Measurements from ENCODE around the gene KCNG2.

Gene KCNG2

GRCh38 chr18:79932907-79933306 lies 135.2 kb downstream of the KCNG2 start:
- peaks cover 7 to 53% of the 10 kb centered on the region in 2 donors for H3K36me3 ChIP-seq (replicated peaks in 1 of 2; ENCODE audit: control insufficient read depth in 2 of 2, insufficient read depth in 2 of 2, low read length in 2 of 2)

GRCh38 chr18:79933765-79934164 lies 136.0 kb downstream of the KCNG2 start:
- Histone ChIP-seq H2BK120ac (ENCODE audit: low read depth, low read length) (no peak overlapping the region), H3K27me3 (ENCODE audit: control insufficient read depth in 3 of 3, insufficient read depth in 3 of 3, low read depth in 1 of 3, low read length in 3 of 3) (peaks cover 0 to 2% (median 0%) of the 10 kb centered on the region in 3 experiments), H3K9ac (ENCODE audit: low read depth, low read length, poor library complexity) (no peak overlapping the region), H3K4ac (ENCODE audit: low read length) (no peak overlapping the region), H2AFZ (ENCODE audit: low read length) (no peak overlapping the region), H2BK12ac (ENCODE audit: low read length) (no peak overlapping the region), H3K4me2 (ENCODE audit: insufficient read depth, low read length, poor library complexity, severe bottlenecking) (no peak overlapping the region), H2BK15ac (ENCODE audit: low read length) (no peak overlapping the region), H3K36me3 (replicated peaks in 1 of 2; ENCODE audit: control insufficient read depth in 2 of 2, insufficient read depth in 2 of 2, low read length in 2 of 2) (peaks cover 7 to 49% of the 10 kb centered on the region in 2 donors), H3K4me3 (ENCODE audit: low read length in 2 of 2) (peak overlapping the region in 1 of 2 donors; percentile 31), H3K4me1 (ENCODE audit: control insufficient read depth in 2 of 2, insufficient read depth in 1 of 2, low read depth in 1 of 2, low read length in 2 of 2) (no peaks in the 10 kb centered on the region), H3K27ac (replicated peaks; ENCODE audit: low read length) (no peak overlapping the region), H3K9me3 (replicated peaks in 1 of 2; ENCODE audit: control insufficient read depth in 2 of 2, insufficient read depth in 1 of 2, low read depth in 1 of 2, low read length in 2 of 2) (peaks cover 19 to 59% of the 10 kb centered on the region in 2 donors), H2AK5ac (ENCODE audit: low read depth, low read length) (no peak overlapping the region), H3K79me1 (ENCODE audit: low read depth, low read length) (peaks cover 11% of the 10 kb centered on the region), H3K23ac (ENCODE audit: low read depth, low read length, poor library complexity) (no peak overlapping the region), H3K18ac (ENCODE audit: low read length) (no peak overlapping the region), H3K14ac (ENCODE audit: low read length) (no peak overlapping the region), H2BK5ac (ENCODE audit: low read length) (no peak overlapping the region), H4K91ac (ENCODE audit: low read depth, low read length, poor library complexity) (no peak overlapping the region), H4K8ac (ENCODE audit: low read depth, low read length) (no peak overlapping the region)
- DNase-seq (ENCODE audit: low spot score), result no peak
- WGBS, 2 donors (ENCODE audit: extremely low coverage in 2 of 2, insufficient read length in 2 of 2, insufficient replicate concordance in 1 of 2), result no CpG with 5 or more reads among the region's 10 CpGs

More at GRCh38 chr18:79932907-79933306, 135.2 kb downstream of the KCNG2 start:
- Histone ChIP-seq H3K4me2 (ENCODE audit: insufficient read depth, low read length, poor library complexity, severe bottlenecking) (no peak overlapping the region), H3K4me1 (ENCODE audit: control insufficient read depth in 2 of 2, insufficient read depth in 1 of 2, low read depth in 1 of 2, low read length in 2 of 2) (no peaks in the 10 kb centered on the region), H3K27me3 (ENCODE audit: control insufficient read depth in 3 of 3, insufficient read depth in 3 of 3, low read depth in 1 of 3, low read length in 3 of 3) (peaks cover 0 to 2% (median 0%) of the 10 kb centered on the region in 3 experiments), H4K91ac (ENCODE audit: low read depth, low read length, poor library complexity) (no peak overlapping the region), H3K4ac (ENCODE audit: low read length) (no peak overlapping the region), H3K23ac (ENCODE audit: low read depth, low read length, poor library complexity) (no peak overlapping the region), H2AK5ac (ENCODE audit: low read depth, low read length) (no peak overlapping the region), H3K14ac (ENCODE audit: low read length) (no peak overlapping the region), H2BK5ac (ENCODE audit: low read length) (no peak overlapping the region), H4K8ac (ENCODE audit: low read depth, low read length) (no peak overlapping the region), H3K79me1 (ENCODE audit: low read depth, low read length) (peaks cover 10% of the 10 kb centered on the region), H3K18ac (ENCODE audit: low read length) (no peak overlapping the region), H3K9me3 (replicated peaks in 1 of 2; ENCODE audit: control insufficient read depth in 2 of 2, insufficient read depth in 1 of 2, low read depth in 1 of 2, low read length in 2 of 2) (peaks cover 22 to 66% of the 10 kb centered on the region in 2 donors), H3K27ac (replicated peaks; ENCODE audit: low read length) (no peak overlapping the region), H2BK120ac (ENCODE audit: low read depth, low read length) (no peak overlapping the region), H3K9ac (ENCODE audit: low read depth, low read length, poor library complexity) (no peak overlapping the region), H2AFZ (ENCODE audit: low read length) (no peak overlapping the region), H2BK12ac (ENCODE audit: low read length) (no peak overlapping the region), H3K4me3 (ENCODE audit: low read length in 2 of 2) (no peak overlapping the region), H2BK15ac (ENCODE audit: low read length) (no peak overlapping the region)
- no peak for DNase-seq (ENCODE audit: low spot score)
- whole genome bisulfite sequencing, 2 donors (ENCODE audit: extremely low coverage in 2 of 2, insufficient read length in 2 of 2, insufficient replicate concordance in 1 of 2), result no CpG with 5 or more reads among the region's 3 CpGs

- H4K8ac ChIP-seq (ENCODE audit: low read depth, low read length), result no peak overlapping the region
- H2BK120ac ChIP-seq (ENCODE audit: low read depth, low read length), result no peak overlapping the region
- H3K18ac ChIP-seq (ENCODE audit: low read length), result no peak overlapping the region
- no peak overlapping the region for H2BK15ac ChIP-seq (ENCODE audit: low read length)
- H4K91ac ChIP-seq (ENCODE audit: low read depth, low read length, poor library complexity), result no peak overlapping the region
- no peak overlapping the region for H3K27ac ChIP-seq (replicated peaks; ENCODE audit: low read length)
- peaks cover 7 to 47% of the 10 kb centered on the region in 2 donors for H3K36me3 ChIP-seq (replicated peaks in 1 of 2; ENCODE audit: control insufficient read depth in 2 of 2, insufficient read depth in 2 of 2, low read length in 2 of 2)
- no peak for DNase-seq (ENCODE audit: low spot score)
- peaks cover 9% of the 10 kb centered on the region for H3K79me1 ChIP-seq (ENCODE audit: low read depth, low read length)
- no peak overlapping the region for H3K9ac ChIP-seq (ENCODE audit: low read depth, low read length, poor library complexity)
- no peak overlapping the region for H3K4me2 ChIP-seq (ENCODE audit: insufficient read depth, low read length, poor library complexity, severe bottlenecking)
- no peak overlapping the region for H3K23ac ChIP-seq (ENCODE audit: low read depth, low read length, poor library complexity)
- H2AFZ ChIP-seq (ENCODE audit: low read length), result no peak overlapping the region
- H2BK5ac ChIP-seq (ENCODE audit: low read length), result no peak overlapping the region
- H3K14ac ChIP-seq (ENCODE audit: low read length), result no peak overlapping the region
- no CpG with 5 or more reads among the region's 8 CpGs for whole genome bisulfite sequencing, 2 donors (ENCODE audit: extremely low coverage in 2 of 2, insufficient read length in 2 of 2, insufficient replicate concordance in 1 of 2)
- H3K9me3 ChIP-seq (replicated peaks in 1 of 2; ENCODE audit: control insufficient read depth in 2 of 2, insufficient read depth in 1 of 2, low read depth in 1 of 2, low read length in 2 of 2), result peaks cover 14 to 51% of the 10 kb centered on the region in 2 donors
- no peaks in the 10 kb centered on the region for H3K4me1 ChIP-seq (ENCODE audit: control insufficient read depth in 2 of 2, insufficient read depth in 1 of 2, low read depth in 1 of 2, low read length in 2 of 2)
- H3K4ac ChIP-seq (ENCODE audit: low read length), result no peak overlapping the region
- H2BK12ac ChIP-seq (ENCODE audit: low read length), result no peak overlapping the region
- no peak overlapping the region for H2AK5ac ChIP-seq (ENCODE audit: low read depth, low read length)
- H3K27me3 ChIP-seq (ENCODE audit: control insufficient read depth in 3 of 3, insufficient read depth in 3 of 3, low read depth in 1 of 3, low read length in 3 of 3), result peaks cover 0 to 2% (median 0%) of the 10 kb centered on the region in 3 experiments
- no peak overlapping the region for H3K4me3 ChIP-seq (ENCODE audit: low read length in 2 of 2)
Measured at GRCh38 chr18:79934311-79935097, 136.8 kb downstream of the KCNG2 start.

GRCh38 chr18:79935098-79935480 lies 137.4 kb downstream of the KCNG2 start:
- peaks cover 0 to 2% (median 0%) of the 10 kb centered on the region in 3 experiments for H3K27me3 ChIP-seq (ENCODE audit: control insufficient read depth in 3 of 3, insufficient read depth in 3 of 3, low read depth in 1 of 3, low read length in 3 of 3)
- H2BK12ac ChIP-seq (ENCODE audit: low read length), result no peak overlapping the region
- DNase-seq (ENCODE audit: low spot score), result no peak
- no peak overlapping the region for H2AK5ac ChIP-seq (ENCODE audit: low read depth, low read length)
- H3K9ac ChIP-seq (ENCODE audit: low read depth, low read length, poor library complexity), result peak overlapping the region; percentile 21
- no peak overlapping the region for H4K91ac ChIP-seq (ENCODE audit: low read depth, low read length, poor library complexity)
- H3K27ac ChIP-seq (replicated peaks; ENCODE audit: low read length), result no peak overlapping the region
- no peak overlapping the region for H2BK15ac ChIP-seq (ENCODE audit: low read length)
- no peak overlapping the region for H3K4me2 ChIP-seq (ENCODE audit: insufficient read depth, low read length, poor library complexity, severe bottlenecking)
- H3K4ac ChIP-seq (ENCODE audit: low read length), result no peak overlapping the region
- H3K18ac ChIP-seq (ENCODE audit: low read length), result no peak overlapping the region
- no peak overlapping the region for H3K23ac ChIP-seq (ENCODE audit: low read depth, low read length, poor library complexity)
- no peak overlapping the region for H4K8ac ChIP-seq (ENCODE audit: low read depth, low read length)
- no peak overlapping the region for H2BK120ac ChIP-seq (ENCODE audit: low read depth, low read length)
- no peak overlapping the region for H2BK5ac ChIP-seq (ENCODE audit: low read length)
- no peak overlapping the region for H2AFZ ChIP-seq (ENCODE audit: low read length)
- H3K79me1 ChIP-seq (ENCODE audit: low read depth, low read length), result peaks cover 11% of the 10 kb centered on the region
- no CpG with 5 or more reads among the region's 5 CpGs for WGBS, 2 donors (ENCODE audit: extremely low coverage in 2 of 2, insufficient read length in 2 of 2, insufficient replicate concordance in 1 of 2)
- peaks cover 7 to 47% of the 10 kb centered on the region in 2 donors for H3K36me3 ChIP-seq (replicated peaks in 1 of 2; ENCODE audit: control insufficient read depth in 2 of 2, insufficient read depth in 2 of 2, low read length in 2 of 2)
- no peak overlapping the region for H3K14ac ChIP-seq (ENCODE audit: low read length)
- no peak overlapping the region for H3K4me3 ChIP-seq (ENCODE audit: low read length in 2 of 2)
- H3K9me3 ChIP-seq (replicated peaks in 1 of 2; ENCODE audit: control insufficient read depth in 2 of 2, insufficient read depth in 1 of 2, low read depth in 1 of 2, low read length in 2 of 2), result peaks cover 14 to 49% of the 10 kb centered on the region in 2 donors
- H3K4me1 ChIP-seq (ENCODE audit: control insufficient read depth in 2 of 2, insufficient read depth in 1 of 2, low read depth in 1 of 2, low read length in 2 of 2), result no peaks in the 10 kb centered on the region

All from neuronal stem cell (in vitro differentiated cells).